CD8-positive, alpha-beta memory T cell (primary cell): ENCODE results near the gene EPHA8. TPM values are rescaled to one million over a fixed set of nuclear protein-coding genes. Genes with fewer than 3 reads are reported as not detected.

Experiments
- CTCF ChIA-PET: fragments of 350-600 bp; sonication (Branson Sonifier 250); formaldehyde crosslinking; loops from one replicate; lab custom pipeline; 2021; ENCODE audit warnings: antibody characterized with exemption; lab: Charles Lee
- POLR2A ChIA-PET: fragments of 350-600 bp; sonication (Branson Sonifier 250); formaldehyde crosslinking; loops from one replicate; lab custom pipeline; 2021; ENCODE audit warnings: antibody characterized with exemption; lab: Charles Lee
- DNase-seq, 5 donors: peaks; one replicate each; pipeline versions ENCODE4 v3.0.0 to v3.0.0-alpha.2; 2020 to 2022; ENCODE audit warnings: mixed read lengths in 1 of 5
- H3K27ac ChIP-seq: one replicate; pipeline ENCODE4 v1.7.0; 2013; ENCODE audit warnings: low read depth, mild to moderate bottlenecking, low read length, moderate library complexity
- H3K27me3 ChIP-seq: 2 replicates; pipeline ENCODE4 v1.7.0; 2013; ENCODE audit warnings: low read length, mild to moderate bottlenecking; ENCODE audit not compliant: insufficient read depth, poor library complexity, severe bottlenecking
- H3K36me3 ChIP-seq: 2 replicates; pipeline ENCODE4 v1.7.0; 2013; ENCODE audit warnings: mild to moderate bottlenecking, low read length, moderate library complexity; ENCODE audit not compliant: insufficient read depth
- H3K4me1 ChIP-seq: 2 replicates; pipeline ENCODE4 v1.7.0; 2013; ENCODE audit warnings: mild to moderate bottlenecking, low read length, moderate library complexity; ENCODE audit not compliant: insufficient read depth
- H3K4me3 ChIP-seq: 2 replicates; pipeline ENCODE4 v1.7.0; 2013; ENCODE audit warnings: mild to moderate bottlenecking, low read length
- H3K9me3 ChIP-seq: 2 replicates; pipeline ENCODE4 v1.7.0; 2013; ENCODE audit warnings: mild to moderate bottlenecking, low read length
- H3K27ac Mint-ChIP-seq, 8 donors: one replicate each; pipeline ENCODE4 v1.8.0; 2020 to 2021; ENCODE audit warnings: mixed read lengths in 8 of 8, mild to moderate bottlenecking in 6 of 8, inconsistent platforms in 3 of 8, moderate library complexity in 3 of 8
- H3K27me3 Mint-ChIP-seq, 2 donors: one replicate each; pipeline ENCODE4 v1.8.0; 2020 to 2021; ENCODE audit warnings: mixed read lengths in 2 of 2, mild to moderate bottlenecking in 1 of 2, moderate library complexity in 1 of 2
- H3K36me3 Mint-ChIP-seq, 3 donors: one replicate each; pipeline ENCODE4 v1.8.0; 2020 to 2021; ENCODE audit warnings: mixed read lengths in 3 of 3, inconsistent platforms in 1 of 3, mild to moderate bottlenecking in 1 of 3
- H3K4me1 Mint-ChIP-seq, 3 donors: one replicate each; pipeline ENCODE4 v1.8.0; 2020 to 2021; ENCODE audit warnings: mixed read lengths in 3 of 3, inconsistent platforms in 1 of 3, mild to moderate bottlenecking in 1 of 3
- H3K4me3 Mint-ChIP-seq, 7 donors: one replicate each; pipeline ENCODE4 v1.8.0; 2020 to 2021; ENCODE audit warnings: mixed read lengths in 7 of 7, mild to moderate bottlenecking in 6 of 7, moderate library complexity in 4 of 7, inconsistent platforms in 2 of 7
- H3K9me3 Mint-ChIP-seq, 5 donors: one replicate each; pipeline ENCODE4 v1.8.0; 2020 to 2022; ENCODE audit warnings: mixed read lengths in 5 of 5, mild to moderate bottlenecking in 3 of 5, moderate library complexity in 2 of 5, inconsistent platforms in 1 of 5
- polyA plus RNA-seq: library from polyadenylated mRNA; unstranded; fragments of 300-500 nt; fragmentation: Illumina TruSeq; gene quantifications from one replicate; pipeline ENCODE4 v1.2.3, GENCODE V29; 2021
- total RNA-seq, 2 experiments: library from RNA; stranded (reverse); gene quantifications; one replicate each; pipeline ENCODE4 v1.2.3, GENCODE V29; 2021

The EPHA8 gene
- total and polyA plus RNA-seq, 3 experiments from 2014 or later = not detected

GRCh38 chr1:22575532-22576149, 12.4 kb downstream of the EPHA8 start:
- Mint-ChIP-seq H3K36me3 (no peaks in the 10 kb centered on the region), H3K4me3 (no peak overlapping the region), H3K4me1 (no peaks in the 10 kb centered on the region), H3K27ac (no peak overlapping the region), H3K27me3 (peaks cover 1 to 11% of the 10 kb centered on the region in 2 donors), H3K9me3 (no peaks in the 10 kb centered on the region)
- CTCF ChIA-PET = no interaction called here
- Histone ChIP-seq H3K36me3 (no peaks in the 10 kb centered on the region), H3K4me3 (no peak overlapping the region), H3K4me1 (no peaks in the 10 kb centered on the region), H3K27ac (no peak overlapping the region), H3K27me3 (no peaks in the 10 kb centered on the region), H3K9me3 (no peaks in the 10 kb centered on the region)
- POLR2A ChIA-PET = no interaction called here
- no peak for DNase-seq

DNA sequence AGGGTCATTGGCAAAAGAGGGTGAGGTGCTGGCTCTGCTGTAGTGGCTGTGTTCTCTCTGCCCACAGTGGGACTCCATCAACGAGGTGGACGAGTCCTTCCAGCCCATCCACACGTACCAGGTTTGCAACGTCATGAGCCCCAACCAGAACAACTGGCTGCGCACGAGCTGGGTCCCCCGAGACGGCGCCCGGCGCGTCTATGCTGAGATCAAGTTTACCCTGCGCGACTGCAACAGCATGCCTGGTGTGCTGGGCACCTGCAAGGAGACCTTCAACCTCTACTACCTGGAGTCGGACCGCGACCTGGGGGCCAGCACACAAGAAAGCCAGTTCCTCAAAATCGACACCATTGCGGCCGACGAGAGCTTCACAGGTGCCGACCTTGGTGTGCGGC, 12.9 kb downstream of the EPHA8 start:
- Mint-ChIP-seq H3K27ac (no peak overlapping the region), H3K9me3 (no peaks in the 10 kb centered on the region), H3K36me3 (no peaks in the 10 kb centered on the region), H3K4me1 (no peaks in the 10 kb centered on the region), H3K27me3 (peaks cover 1 to 11% of the 10 kb centered on the region in 2 donors), H3K4me3 (no peak overlapping the region)
- POLR2A ChIA-PET = no interaction called here
- CTCF ChIA-PET = no interaction called here
- Histone ChIP-seq H3K4me1 (no peaks in the 10 kb centered on the region), H3K27ac (no peak overlapping the region), H3K4me3 (no peak overlapping the region), H3K9me3 (no peaks in the 10 kb centered on the region), H3K36me3 (no peaks in the 10 kb centered on the region), H3K27me3 (no peaks in the 10 kb centered on the region)
- no peak for DNase-seq

GRCh38 chr1:22576617-22577016, 13.3 kb downstream of the EPHA8 start:
- no peaks in the 10 kb centered on the region for H3K4me1 ChIP-seq
- no peaks in the 10 kb centered on the region for H3K4me1 Mint-ChIP-seq
- H3K27ac Mint-ChIP-seq = no peak overlapping the region
- H3K27me3 ChIP-seq = no peaks in the 10 kb centered on the region
- CTCF ChIA-PET = no interaction called here
- H3K4me3 ChIP-seq = no peak overlapping the region
- POLR2A ChIA-PET = no interaction called here
- no peak overlapping the region for H3K4me3 Mint-ChIP-seq
- no peaks in the 10 kb centered on the region for H3K36me3 Mint-ChIP-seq
- no peaks in the 10 kb centered on the region for H3K9me3 Mint-ChIP-seq
- peaks cover 1 to 11% of the 10 kb centered on the region in 2 donors for H3K27me3 Mint-ChIP-seq
- no peak for DNase-seq
- H3K36me3 ChIP-seq = no peaks in the 10 kb centered on the region
- no peaks in the 10 kb centered on the region for H3K9me3 ChIP-seq
- no peak overlapping the region for H3K27ac ChIP-seq

- Histone ChIP-seq H3K27ac (no peak overlapping the region), H3K4me3 (no peak overlapping the region), H3K4me1 (no peaks in the 10 kb centered on the region), H3K9me3 (no peaks in the 10 kb centered on the region), H3K27me3 (no peaks in the 10 kb centered on the region), H3K36me3 (no peaks in the 10 kb centered on the region)
- Mint-ChIP-seq H3K27me3 (peaks cover under 1 to 5% of the 10 kb centered on the region in 2 donors), H3K4me3 (no peak overlapping the region), H3K4me1 (no peaks in the 10 kb centered on the region), H3K9me3 (no peaks in the 10 kb centered on the region), H3K27ac (no peak overlapping the region), H3K36me3 (no peaks in the 10 kb centered on the region)
- POLR2A ChIA-PET = no interaction called here
- CTCF ChIA-PET = no interaction called here
- no peak for DNase-seq
These were observed 15.6 kb downstream of the EPHA8 start for GRCh38 chr1:22578732-22579361.

GRCh38 chr1:22579541-22580155, 16.4 kb downstream of the EPHA8 start:
- Mint-ChIP-seq H3K4me3 (no peak overlapping the region), H3K36me3 (no peaks in the 10 kb centered on the region), H3K9me3 (no peaks in the 10 kb centered on the region), H3K27ac (no peak overlapping the region), H3K4me1 (no peaks in the 10 kb centered on the region), H3K27me3 (peaks cover 0 to under 1% of the 10 kb centered on the region in 2 donors)
- CTCF ChIA-PET = no interaction called here
- Histone ChIP-seq H3K36me3 (no peaks in the 10 kb centered on the region), H3K4me1 (no peaks in the 10 kb centered on the region), H3K27me3 (no peaks in the 10 kb centered on the region), H3K4me3 (no peak overlapping the region), H3K9me3 (no peaks in the 10 kb centered on the region), H3K27ac (no peak overlapping the region)
- no peak for DNase-seq
- POLR2A ChIA-PET = no interaction called here

DNA sequence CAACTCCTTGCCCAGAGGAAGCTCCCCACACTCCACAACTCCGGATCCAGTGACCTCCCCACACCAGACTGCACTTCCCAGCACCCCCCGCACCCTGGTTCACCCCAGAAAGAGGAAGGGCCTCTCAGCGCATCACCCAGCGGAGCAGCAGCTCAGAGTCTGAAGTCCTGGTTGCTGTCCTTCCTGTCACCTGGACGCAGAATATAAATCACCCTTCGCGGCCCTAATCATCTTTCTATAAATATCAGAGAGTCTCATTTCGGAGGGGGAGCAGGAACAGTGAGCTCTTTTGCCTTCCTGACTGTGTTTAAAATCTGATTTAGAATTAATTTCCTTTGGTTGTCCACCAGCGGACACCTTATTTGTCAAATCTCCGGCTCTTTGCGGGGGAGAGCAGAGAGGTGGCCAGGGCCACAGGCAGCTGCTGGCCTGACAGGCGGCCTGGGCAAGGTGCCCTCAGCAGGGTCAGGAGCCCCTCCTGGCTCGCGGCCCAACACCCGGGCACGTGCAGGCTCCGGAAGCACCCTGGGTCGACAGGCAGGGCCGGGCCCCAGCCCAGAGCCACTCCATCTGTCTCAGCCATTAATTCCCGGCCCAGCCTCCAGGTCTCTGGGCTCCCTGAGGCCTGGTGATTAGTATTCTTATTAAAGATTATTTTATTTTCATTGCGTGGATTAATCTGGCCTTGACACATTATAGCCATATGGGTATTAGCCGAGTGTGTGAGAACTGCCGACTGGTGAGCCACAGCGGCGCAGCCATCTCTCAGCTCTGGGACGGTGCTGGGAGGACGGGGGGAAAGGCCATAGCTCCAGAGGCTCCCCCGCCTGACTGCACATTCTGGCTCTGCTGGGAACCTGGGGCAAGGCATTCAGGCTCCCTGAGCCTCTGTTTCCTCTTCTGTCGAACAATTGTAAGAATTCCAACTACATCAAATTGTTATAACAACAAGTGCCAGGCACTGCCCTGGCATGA, 19.7 kb downstream of the EPHA8 start:
- no peaks in the 10 kb centered on the region for H3K36me3 ChIP-seq
- ChIA-PET CTCF (no interaction called here), POLR2A (no interaction called here)
- H3K4me3 Mint-ChIP-seq = no peak overlapping the region
- H3K9me3 ChIP-seq = no peaks in the 10 kb centered on the region
- no peaks in the 10 kb centered on the region for H3K9me3 Mint-ChIP-seq
- H3K27ac ChIP-seq = no peak overlapping the region
- H3K27me3 ChIP-seq = no peaks in the 10 kb centered on the region
- no peak overlapping the region for H3K4me3 ChIP-seq
- H3K27me3 Mint-ChIP-seq = peaks cover 2 to 9% of the 10 kb centered on the region in 2 donors
- no peaks in the 10 kb centered on the region for H3K36me3 Mint-ChIP-seq
- no peak overlapping the region for H3K27ac Mint-ChIP-seq
- H3K4me1 Mint-ChIP-seq = no peaks in the 10 kb centered on the region
- no peaks in the 10 kb centered on the region for H3K4me1 ChIP-seq
- no peak for DNase-seq

DNA sequence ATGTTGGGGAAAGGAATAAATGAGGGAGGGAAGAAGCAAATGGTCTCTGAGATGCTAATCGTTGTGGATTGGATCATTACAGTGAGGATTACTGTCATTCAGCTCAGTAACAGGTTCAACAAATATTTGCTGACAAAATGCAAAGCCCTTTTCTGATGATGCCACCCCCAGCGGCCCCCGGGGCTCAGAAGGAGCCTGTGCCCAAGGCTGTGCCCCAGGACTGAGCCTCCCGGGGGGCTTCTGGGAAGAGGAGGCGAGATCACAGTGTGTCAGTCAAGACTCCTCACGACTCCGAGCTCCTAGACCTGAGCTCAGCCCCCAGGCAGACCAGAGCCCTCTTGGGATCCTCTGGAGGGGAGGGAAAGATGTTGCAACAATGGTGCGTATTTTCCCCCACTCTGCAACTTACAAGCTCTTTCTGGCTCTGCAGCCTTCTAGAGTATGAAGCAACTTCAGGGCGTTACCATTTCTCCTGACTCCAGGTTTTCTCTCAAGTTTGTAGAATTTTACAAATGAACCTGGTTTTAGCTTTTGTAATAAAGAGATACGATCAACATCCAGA, 20.8 kb downstream of the EPHA8 start:
- Histone ChIP-seq H3K36me3 (no peaks in the 10 kb centered on the region), H3K9me3 (no peaks in the 10 kb centered on the region), H3K27ac (no peak overlapping the region), H3K27me3 (no peaks in the 10 kb centered on the region), H3K4me3 (no peak overlapping the region), H3K4me1 (no peaks in the 10 kb centered on the region)
- POLR2A ChIA-PET = no interaction called here
- DNase-seq = no peak
- H3K36me3 Mint-ChIP-seq = no peaks in the 10 kb centered on the region
- no peak overlapping the region for H3K27ac Mint-ChIP-seq
- peaks cover 2 to 9% of the 10 kb centered on the region in 2 donors for H3K27me3 Mint-ChIP-seq
- H3K9me3 Mint-ChIP-seq = no peaks in the 10 kb centered on the region
- CTCF ChIA-PET = no interaction called here
- no peak overlapping the region for H3K4me3 Mint-ChIP-seq
- no peaks in the 10 kb centered on the region for H3K4me1 Mint-ChIP-seq
